ENCODE results near the gene BCLAF1. TPM values are rescaled to one million over a fixed set of nuclear protein-coding genes. Genes with fewer than 3 reads are reported as not detected.

BCLAF1 gene
- total and polyA plus RNA-seq, 2 experiments from 2014 or later = 133 to 151 TPM

DNA sequence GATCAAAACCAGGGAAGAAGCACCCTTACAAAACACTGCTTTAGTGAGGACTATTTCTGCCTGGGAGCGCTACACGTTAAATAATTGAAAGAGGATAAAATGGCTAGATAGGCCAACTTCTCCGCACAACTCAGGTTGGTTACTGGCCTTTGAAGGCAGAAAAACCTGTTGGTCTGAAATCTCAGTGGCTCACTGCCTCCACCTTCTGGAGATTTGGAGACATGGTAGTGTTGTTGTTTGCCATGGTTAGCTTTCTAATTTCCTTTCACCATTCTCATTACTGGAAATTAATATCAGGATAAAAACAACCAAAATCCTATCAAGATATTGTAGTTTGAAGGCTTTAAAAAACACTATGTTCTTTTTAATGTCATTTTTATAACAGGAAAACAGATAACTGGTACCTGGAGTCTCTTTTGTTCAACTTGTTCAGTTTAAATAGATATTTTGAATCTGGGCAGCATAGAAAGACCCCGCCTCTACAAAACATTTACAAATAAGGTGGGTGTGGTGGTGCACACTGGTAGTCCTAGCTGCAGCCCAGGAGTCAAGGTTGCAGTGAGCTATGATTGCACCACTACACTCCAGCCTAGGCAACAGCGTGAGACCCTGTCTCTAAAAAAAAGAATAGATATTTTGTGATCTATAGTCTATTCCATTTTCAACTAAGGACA is 27.5 kb upstream of the BCLAF1 start:
- Histone ChIP-seq H3K4me3 (no peak overlapping the region), H4K20me1 (replicated peaks; ENCODE audit: insufficient read depth) (no peaks in the 10 kb centered on the region), H3K4me1 (ENCODE audit: insufficient read depth) (no peaks in the 10 kb centered on the region), H3K9me2 (ENCODE audit: insufficient read depth) (no peaks in the 10 kb centered on the region), H3F3A (replicated peaks; ENCODE audit: low read depth) (no peaks in the 10 kb centered on the region), H3K79me2 (replicated peaks; ENCODE audit: insufficient read depth) (no peaks in the 10 kb centered on the region), H3K27ac (ENCODE audit: low read depth) (no peak overlapping the region), H3K36me3 (ENCODE audit: insufficient read depth) (no peaks in the 10 kb centered on the region), H3K27me3 (ENCODE audit: insufficient read depth) (no peaks in the 10 kb centered on the region), H3K4me2 (no peak overlapping the region), H2AFZ (no peak overlapping the region)
- H3K4me1 Mint-ChIP-seq = no peaks in the 10 kb centered on the region; the same call in 2 of the 3 replicates
- no peaks in the 10 kb centered on the region for H3K9me3 Mint-ChIP-seq
- ATAC-seq (peak; percentile 91), DNase-seq (ENCODE audit: low spot score) (peak; percentile 90)
- TF ChIP-seq STAT1 (IDR thresholded peaks at IDR 0.05; ENCODE audit: unreplicated experiment) = no peak
- TF ChIP-seq JUNB (IDR thresholded peaks at IDR 0.05; ENCODE audit: unreplicated experiment) = no peak
- TF ChIP-seq, protein P1, sequence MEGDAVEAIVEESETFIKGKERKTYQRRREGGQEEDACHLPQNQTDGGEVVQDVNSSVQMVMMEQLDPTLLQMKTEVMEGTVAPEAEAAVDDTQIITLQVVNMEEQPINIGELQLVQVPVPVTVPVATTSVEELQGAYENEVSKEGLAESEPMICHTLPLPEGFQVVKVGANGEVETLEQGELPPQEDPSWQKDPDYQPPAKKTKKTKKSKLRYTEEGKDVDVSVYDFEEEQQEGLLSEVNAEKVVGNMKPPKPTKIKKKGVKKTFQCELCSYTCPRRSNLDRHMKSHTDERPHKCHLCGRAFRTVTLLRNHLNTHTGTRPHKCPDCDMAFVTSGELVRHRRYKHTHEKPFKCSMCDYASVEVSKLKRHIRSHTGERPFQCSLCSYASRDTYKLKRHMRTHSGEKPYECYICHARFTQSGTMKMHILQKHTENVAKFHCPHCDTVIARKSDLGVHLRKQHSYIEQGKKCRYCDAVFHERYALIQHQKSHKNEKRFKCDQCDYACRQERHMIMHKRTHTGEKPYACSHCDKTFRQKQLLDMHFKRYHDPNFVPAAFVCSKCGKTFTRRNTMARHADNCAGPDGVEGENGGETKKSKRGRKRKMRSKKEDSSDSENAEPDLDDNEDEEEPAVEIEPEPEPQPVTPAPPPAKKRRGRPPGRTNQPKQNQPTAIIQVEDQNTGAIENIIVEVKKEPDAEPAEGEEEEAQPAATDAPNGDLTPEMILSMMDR (conservative IDR thresholded peaks at IDR 0.05; ENCODE audit: low read depth in 2 of 2) = peak; percentile 86 to 87
- no peak for TF ChIP-seq EZH2phosphoT487 (IDR thresholded peaks at IDR 0.05; ENCODE audit: unreplicated experiment)
- TF ChIP-seq ZNF331 (CRISPR knock-in tag; IDR thresholded peaks at IDR 0.05; ENCODE audit: low read depth) = no peak
- TF ChIP-seq, protein P2, sequence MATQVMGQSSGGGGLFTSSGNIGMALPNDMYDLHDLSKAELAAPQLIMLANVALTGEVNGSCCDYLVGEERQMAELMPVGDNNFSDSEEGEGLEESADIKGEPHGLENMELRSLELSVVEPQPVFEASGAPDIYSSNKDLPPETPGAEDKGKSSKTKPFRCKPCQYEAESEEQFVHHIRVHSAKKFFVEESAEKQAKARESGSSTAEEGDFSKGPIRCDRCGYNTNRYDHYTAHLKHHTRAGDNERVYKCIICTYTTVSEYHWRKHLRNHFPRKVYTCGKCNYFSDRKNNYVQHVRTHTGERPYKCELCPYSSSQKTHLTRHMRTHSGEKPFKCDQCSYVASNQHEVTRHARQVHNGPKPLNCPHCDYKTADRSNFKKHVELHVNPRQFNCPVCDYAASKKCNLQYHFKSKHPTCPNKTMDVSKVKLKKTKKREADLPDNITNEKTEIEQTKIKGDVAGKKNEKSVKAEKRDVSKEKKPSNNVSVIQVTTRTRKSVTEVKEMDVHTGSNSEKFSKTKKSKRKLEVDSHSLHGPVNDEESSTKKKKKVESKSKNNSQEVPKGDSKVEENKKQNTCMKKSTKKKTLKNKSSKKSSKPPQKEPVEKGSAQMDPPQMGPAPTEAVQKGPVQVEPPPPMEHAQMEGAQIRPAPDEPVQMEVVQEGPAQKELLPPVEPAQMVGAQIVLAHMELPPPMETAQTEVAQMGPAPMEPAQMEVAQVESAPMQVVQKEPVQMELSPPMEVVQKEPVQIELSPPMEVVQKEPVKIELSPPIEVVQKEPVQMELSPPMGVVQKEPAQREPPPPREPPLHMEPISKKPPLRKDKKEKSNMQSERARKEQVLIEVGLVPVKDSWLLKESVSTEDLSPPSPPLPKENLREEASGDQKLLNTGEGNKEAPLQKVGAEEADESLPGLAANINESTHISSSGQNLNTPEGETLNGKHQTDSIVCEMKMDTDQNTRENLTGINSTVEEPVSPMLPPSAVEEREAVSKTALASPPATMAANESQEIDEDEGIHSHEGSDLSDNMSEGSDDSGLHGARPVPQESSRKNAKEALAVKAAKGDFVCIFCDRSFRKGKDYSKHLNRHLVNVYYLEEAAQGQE (IDR thresholded peaks at IDR 0.05; ENCODE audit: unreplicated experiment) = no peak
- no peak overlapping the region for H3K4me3 Mint-ChIP-seq
- no peak overlapping the region for H3K27ac Mint-ChIP-seq
- H3K27me3 Mint-ChIP-seq (ENCODE audit: insufficient read depth, low read depth, poor library complexity) = no peaks in the 10 kb centered on the region
- H3K36me3 Mint-ChIP-seq (ENCODE audit: low read depth) = no peaks in the 10 kb centered on the region

DNA sequence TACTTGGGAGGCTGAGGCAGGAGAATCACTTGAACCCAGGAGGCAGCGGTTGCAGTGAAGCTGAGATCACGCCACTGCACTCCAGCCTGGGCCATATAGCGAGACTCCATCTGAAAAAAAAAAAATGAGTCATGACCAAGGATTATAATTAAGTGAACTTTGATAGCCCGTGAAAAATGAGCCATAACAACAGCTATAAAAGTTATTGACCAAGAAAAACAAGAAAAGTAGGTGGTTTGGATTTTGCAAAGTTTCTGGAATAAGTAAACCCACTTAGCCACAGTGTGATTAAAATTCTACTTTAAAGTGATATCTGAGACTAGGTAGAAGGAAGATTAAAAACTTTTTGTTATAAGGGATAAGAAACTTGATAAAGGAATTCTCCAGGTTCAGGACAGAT is 25.9 kb upstream of the BCLAF1 start:
- no peaks in the 10 kb centered on the region; the same call in 2 of the 3 replicates for H3K4me1 Mint-ChIP-seq
- no peak for ATAC-seq
- Histone ChIP-seq H3K9me2 (ENCODE audit: insufficient read depth) (no peaks in the 10 kb centered on the region), H4K20me1 (replicated peaks; ENCODE audit: insufficient read depth) (no peaks in the 10 kb centered on the region), H3K27ac (ENCODE audit: low read depth) (no peak overlapping the region), H3K4me3 (no peak overlapping the region), H3K36me3 (ENCODE audit: insufficient read depth) (no peaks in the 10 kb centered on the region), H3K4me1 (ENCODE audit: insufficient read depth) (no peaks in the 10 kb centered on the region), H2AFZ (no peak overlapping the region), H3F3A (replicated peaks; ENCODE audit: low read depth) (no peaks in the 10 kb centered on the region), H3K4me2 (no peak overlapping the region), H3K79me2 (replicated peaks; ENCODE audit: insufficient read depth) (no peaks in the 10 kb centered on the region), H3K27me3 (ENCODE audit: insufficient read depth) (no peaks in the 10 kb centered on the region)
- no peak for DNase-seq (ENCODE audit: low spot score)
- no peaks in the 10 kb centered on the region for H3K36me3 Mint-ChIP-seq (ENCODE audit: low read depth)
- H3K27ac Mint-ChIP-seq = no peak overlapping the region
- H3K27me3 Mint-ChIP-seq (ENCODE audit: insufficient read depth, low read depth, poor library complexity) = no peaks in the 10 kb centered on the region
- no peaks in the 10 kb centered on the region for H3K9me3 Mint-ChIP-seq
- H3K4me3 Mint-ChIP-seq = no peak overlapping the region
- TF ChIP-seq EZH2 (IDR thresholded peaks at IDR 0.05; ENCODE audit: low read depth, unreplicated experiment) (no peak), EZH2phosphoT487 (IDR thresholded peaks at IDR 0.05; ENCODE audit: unreplicated experiment) (no peak), CREB1 (CRISPR knock-in tag; IDR thresholded peaks at IDR 0.05; ENCODE audit: low read depth) (no peak), STAT1 (IDR thresholded peaks at IDR 0.05; ENCODE audit: unreplicated experiment) (no peak), POLR2AphosphoS5 (IDR thresholded peaks at IDR 0.05; ENCODE audit: low read depth) (no peak)
- TF ChIP-seq, protein P3, sequence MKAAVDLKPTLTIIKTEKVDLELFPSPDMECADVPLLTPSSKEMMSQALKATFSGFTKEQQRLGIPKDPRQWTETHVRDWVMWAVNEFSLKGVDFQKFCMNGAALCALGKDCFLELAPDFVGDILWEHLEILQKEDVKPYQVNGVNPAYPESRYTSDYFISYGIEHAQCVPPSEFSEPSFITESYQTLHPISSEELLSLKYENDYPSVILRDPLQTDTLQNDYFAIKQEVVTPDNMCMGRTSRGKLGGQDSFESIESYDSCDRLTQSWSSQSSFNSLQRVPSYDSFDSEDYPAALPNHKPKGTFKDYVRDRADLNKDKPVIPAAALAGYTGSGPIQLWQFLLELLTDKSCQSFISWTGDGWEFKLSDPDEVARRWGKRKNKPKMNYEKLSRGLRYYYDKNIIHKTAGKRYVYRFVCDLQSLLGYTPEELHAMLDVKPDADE (IDR thresholded peaks at IDR 0.05) = no peak
- TF ChIP-seq, protein P1 (conservative IDR thresholded peaks at IDR 0.05; ENCODE audit: low read depth in 2 of 2) = no peak

All from GM23338 (cell line).